ENCODE data around the gene ADPRHL1.

DNA sequence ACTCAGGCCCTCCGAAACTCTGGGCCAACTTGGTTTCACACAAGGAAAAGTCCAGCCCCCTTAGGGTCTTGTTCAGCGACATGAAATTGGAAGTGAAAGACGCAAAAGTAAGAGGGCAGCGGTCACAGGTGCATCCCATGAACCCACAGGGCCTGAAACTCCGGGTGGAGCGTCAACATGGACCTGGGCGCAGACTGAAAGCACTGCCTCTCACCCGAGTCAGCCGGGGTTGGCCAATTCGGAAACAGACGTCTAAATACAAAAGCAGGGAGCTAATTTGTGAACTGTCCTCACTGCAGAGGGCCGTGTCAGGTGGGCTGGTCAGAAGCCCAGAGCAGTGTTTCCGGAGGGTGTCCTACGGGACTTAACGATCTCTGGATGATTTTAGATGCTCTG is 26.7 kb downstream of the ADPRHL1 start:
- no peak for TF ChIP-seq ATF1 (CRISPR knock-in tag; IDR thresholded peaks at IDR 0.05)
- TF ChIP-seq, protein P1, sequence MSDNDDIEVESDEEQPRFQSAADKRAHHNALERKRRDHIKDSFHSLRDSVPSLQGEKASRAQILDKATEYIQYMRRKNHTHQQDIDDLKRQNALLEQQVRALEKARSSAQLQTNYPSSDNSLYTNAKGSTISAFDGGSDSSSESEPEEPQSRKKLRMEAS (CRISPR knock-in tag; IDR thresholded peaks at IDR 0.05): no peak
- TF ChIP-seq, protein P2, sequence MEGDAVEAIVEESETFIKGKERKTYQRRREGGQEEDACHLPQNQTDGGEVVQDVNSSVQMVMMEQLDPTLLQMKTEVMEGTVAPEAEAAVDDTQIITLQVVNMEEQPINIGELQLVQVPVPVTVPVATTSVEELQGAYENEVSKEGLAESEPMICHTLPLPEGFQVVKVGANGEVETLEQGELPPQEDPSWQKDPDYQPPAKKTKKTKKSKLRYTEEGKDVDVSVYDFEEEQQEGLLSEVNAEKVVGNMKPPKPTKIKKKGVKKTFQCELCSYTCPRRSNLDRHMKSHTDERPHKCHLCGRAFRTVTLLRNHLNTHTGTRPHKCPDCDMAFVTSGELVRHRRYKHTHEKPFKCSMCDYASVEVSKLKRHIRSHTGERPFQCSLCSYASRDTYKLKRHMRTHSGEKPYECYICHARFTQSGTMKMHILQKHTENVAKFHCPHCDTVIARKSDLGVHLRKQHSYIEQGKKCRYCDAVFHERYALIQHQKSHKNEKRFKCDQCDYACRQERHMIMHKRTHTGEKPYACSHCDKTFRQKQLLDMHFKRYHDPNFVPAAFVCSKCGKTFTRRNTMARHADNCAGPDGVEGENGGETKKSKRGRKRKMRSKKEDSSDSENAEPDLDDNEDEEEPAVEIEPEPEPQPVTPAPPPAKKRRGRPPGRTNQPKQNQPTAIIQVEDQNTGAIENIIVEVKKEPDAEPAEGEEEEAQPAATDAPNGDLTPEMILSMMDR (IDR thresholded peaks at IDR 0.05): no peak
